Neuronal stem cell (in vitro differentiated cells): ENCODE data around the gene SLX9.

Source experiments
- DNase-seq: peaks from one replicate; pipeline ENCODE4 v3.0.0-alpha.2; 2013; ENCODE audit warnings: low spot score
- H2AFZ ChIP-seq: one replicate; pipeline ENCODE4 v1.6.1; 2013; ENCODE audit warnings: mild to moderate bottlenecking, low read length, inconsistent platforms
- H2AK5ac ChIP-seq: 2 replicates; pipeline ENCODE4 v1.6.1; 2013; ENCODE audit warnings: low read depth, mild to moderate bottlenecking, inconsistent platforms, low read length, moderate library complexity, mixed read lengths
- H2BK120ac ChIP-seq: 2 replicates; pipeline ENCODE4 v1.6.1; 2013; ENCODE audit warnings: low read depth, mild to moderate bottlenecking, inconsistent platforms, low read length, moderate library complexity, mixed read lengths
- H2BK12ac ChIP-seq: one replicate; pipeline ENCODE4 v1.6.1; 2013; ENCODE audit warnings: low read length, inconsistent platforms
- H2BK15ac ChIP-seq: 2 replicates; pipeline ENCODE4 v1.6.1; 2013; ENCODE audit warnings: mild to moderate bottlenecking, low read length, inconsistent platforms, mixed read lengths
- H2BK5ac ChIP-seq: one replicate; pipeline ENCODE4 v1.6.1; 2013; ENCODE audit warnings: inconsistent platforms, mild to moderate bottlenecking, low read length, moderate library complexity
- H3K14ac ChIP-seq: one replicate; pipeline ENCODE4 v1.6.1; 2013; ENCODE audit warnings: low read length, inconsistent platforms
- H3K18ac ChIP-seq: 2 replicates; pipeline ENCODE4 v1.6.1; 2013; ENCODE audit warnings: low read length, inconsistent platforms
- H3K23ac ChIP-seq: 2 replicates; pipeline ENCODE4 v1.6.1; 2013; ENCODE audit warnings: low read depth, mild to moderate bottlenecking, mixed read lengths, low read length, inconsistent platforms; ENCODE audit not compliant: poor library complexity
- H3K27ac ChIP-seq: replicated peaks from 3 replicates; pipeline ENCODE4 v1.5.1; 2013; ENCODE audit warnings: low read length, inconsistent platforms
- H3K27me3 ChIP-seq, 3 experiments: 2 replicates each; pipeline ENCODE4 v1.6.1; 2013; ENCODE audit warnings: low read length in 3 of 3, mild to moderate bottlenecking in 2 of 3, inconsistent platforms in 1 of 3, low read depth in 1 of 3, mixed read lengths in 1 of 3, moderate library complexity in 1 of 3; ENCODE audit not compliant: control insufficient read depth in 3 of 3, insufficient read depth in 3 of 3
- H3K36me3 ChIP-seq, 2 donors: replicated peaks in 1 of 2; 2 replicates each; pipeline ENCODE4 v1.6.1; 2013; ENCODE audit warnings: low read length in 2 of 2; ENCODE audit not compliant: control insufficient read depth in 2 of 2, insufficient read depth in 2 of 2
- H3K4ac ChIP-seq: 2 replicates; pipeline ENCODE4 v1.6.1; 2013; ENCODE audit warnings: inconsistent platforms, mild to moderate bottlenecking, low read length, moderate library complexity
- H3K4me1 ChIP-seq, 2 donors: 1 replicate in 1 of 2; 2 replicates in 1 of 2; pipeline ENCODE4 v1.6.1; 2013; ENCODE audit warnings: low read length in 2 of 2, low read depth in 1 of 2; ENCODE audit not compliant: control insufficient read depth in 2 of 2, insufficient read depth in 1 of 2
- H3K4me2 ChIP-seq: one replicate; pipeline ENCODE4 v1.6.1; 2013; ENCODE audit warnings: mild to moderate bottlenecking, low read length, inconsistent platforms; ENCODE audit not compliant: insufficient read depth, poor library complexity, severe bottlenecking
- H3K4me3 ChIP-seq, 2 donors: 2 replicates each; pipeline ENCODE4 v1.5.1; 2013; ENCODE audit warnings: low read length in 2 of 2, mild to moderate bottlenecking in 2 of 2, inconsistent platforms in 1 of 2, moderate library complexity in 1 of 2
- H3K79me1 ChIP-seq: one replicate; pipeline ENCODE4 v1.6.1; 2013; ENCODE audit warnings: low read depth, mild to moderate bottlenecking, inconsistent platforms, low read length, moderate library complexity
- H3K9ac ChIP-seq: one replicate; pipeline ENCODE4 v1.6.1; 2013; ENCODE audit warnings: mild to moderate bottlenecking, low read depth, low read length, inconsistent platforms; ENCODE audit not compliant: poor library complexity
- H3K9me3 ChIP-seq, 2 donors: replicated peaks in 1 of 2; 2 replicates each; pipeline versions ENCODE3 to v1.6.1; 2013; ENCODE audit warnings: low read length in 2 of 2, mild to moderate bottlenecking in 2 of 2, inconsistent platforms in 1 of 2, low read depth in 1 of 2, mixed read lengths in 1 of 2, moderate library complexity in 1 of 2; ENCODE audit not compliant: control insufficient read depth in 2 of 2, insufficient read depth in 1 of 2
- H4K8ac ChIP-seq: one replicate; pipeline ENCODE4 v1.6.1; 2013; ENCODE audit warnings: low read depth, mild to moderate bottlenecking, inconsistent platforms, low read length, moderate library complexity
- H4K91ac ChIP-seq: one replicate; pipeline ENCODE4 v1.6.1; 2013; ENCODE audit warnings: low read length, low read depth, mild to moderate bottlenecking, inconsistent platforms; ENCODE audit not compliant: poor library complexity
- WGBS, 2 donors: extraction: QIAGEN DNeasy Blood & Tissue Kit; methylation state at CpG; one replicate each; pipeline ENCODE4 v1.1.7; 2013; ENCODE audit warnings: missing lambda C conversion rate in 2 of 2, mixed read lengths in 1 of 2; ENCODE audit not compliant: insufficient read length in 2 of 2, insufficient replicate concordance in 1 of 2; ENCODE audit errors: extremely low coverage in 2 of 2; 5-methylcytosine and 5-hydroxymethylcytosine counted together

Gene SLX9

DNA sequence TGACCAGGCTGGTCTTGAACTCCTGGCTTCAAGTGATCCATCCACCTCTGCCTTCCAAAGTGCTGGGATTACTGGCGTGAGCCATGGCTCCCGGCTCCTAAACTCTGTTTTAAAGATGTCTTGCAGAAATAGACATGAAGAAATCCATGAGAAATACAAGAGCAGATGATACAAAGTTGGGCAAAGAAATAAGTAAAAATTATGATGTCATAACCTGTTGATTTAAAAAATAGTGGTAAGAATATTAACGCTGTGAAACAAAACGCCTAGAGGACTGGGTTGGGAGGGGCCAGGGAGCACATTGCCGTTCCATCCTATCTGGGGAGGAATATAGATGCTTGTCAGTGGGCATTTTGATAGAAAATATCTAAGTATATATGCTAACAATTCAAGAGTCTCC is 17.9 kb upstream of the SLX9 start:
- Histone ChIP-seq H2BK120ac (no peak overlapping the region), H3K18ac (no peak overlapping the region), H3K27ac (no peak overlapping the region), H4K8ac (no peak overlapping the region), H2BK5ac (no peak overlapping the region), H3K9ac (no peak overlapping the region), H3K79me1 (no peaks in the 10 kb centered on the region), H2AK5ac (no peak overlapping the region), H3K4me2 (no peak overlapping the region), H3K14ac (no peak overlapping the region), H3K4me3 (no peak overlapping the region), H2BK15ac (no peak overlapping the region), H3K9me3 (peaks cover 3 to 7% of the 10 kb centered on the region in 2 donors), H3K36me3 (no peaks in the 10 kb centered on the region), H3K4me1 (peaks cover 3% of the 10 kb centered on the region in 2 donors), H3K23ac (no peak overlapping the region), H2BK12ac (no peak overlapping the region), H4K91ac (no peak overlapping the region), H2AFZ (no peak overlapping the region), H3K4ac (no peak overlapping the region), H3K27me3 (peaks cover 29 to 88% (median 63%) of the 10 kb centered on the region in 3 experiments)
- WGBS, 2 donors, result no CpG with 5 or more reads among the region's 5 CpGs
- DNase-seq, result no peak

DNA sequence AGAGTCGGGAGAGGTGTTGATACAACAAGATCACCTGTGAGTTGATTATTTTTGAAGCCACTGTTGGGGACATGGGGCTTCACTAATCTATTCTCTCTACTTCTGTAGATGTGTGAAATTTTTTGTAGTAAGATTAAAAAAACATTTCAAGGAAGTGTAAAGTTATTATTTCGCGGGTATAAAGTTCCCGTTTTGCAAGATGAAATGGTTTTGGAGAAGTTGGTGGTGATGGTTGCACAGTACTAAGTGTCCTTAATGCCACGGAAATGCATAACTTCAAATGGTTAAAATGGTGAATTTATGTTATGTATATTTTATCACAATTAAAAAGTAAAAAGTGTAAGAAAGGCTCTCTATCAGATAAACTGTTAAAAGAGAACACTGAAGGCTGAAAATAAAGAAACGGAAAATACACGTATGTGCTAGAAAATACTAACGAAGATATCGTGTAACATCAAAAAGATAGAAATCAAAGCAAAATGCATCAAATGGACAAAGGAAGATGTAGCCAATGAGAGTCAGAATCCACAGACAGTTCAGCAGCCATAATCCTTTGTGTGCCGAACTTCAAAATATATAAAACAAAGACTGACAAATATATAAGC is 16.2 kb upstream of the SLX9 start:
- Histone ChIP-seq H2BK15ac (no peak overlapping the region), H3K9ac (no peak overlapping the region), H3K14ac (no peak overlapping the region), H3K23ac (no peak overlapping the region), H3K36me3 (no peaks in the 10 kb centered on the region), H3K18ac (no peak overlapping the region), H3K9me3 (peaks cover 3 to 8% of the 10 kb centered on the region in 2 donors), H4K8ac (no peak overlapping the region), H2AK5ac (no peak overlapping the region), H3K27me3 (peaks cover 29 to 89% (median 56%) of the 10 kb centered on the region in 3 experiments), H3K27ac (no peak overlapping the region), H3K79me1 (no peaks in the 10 kb centered on the region), H2BK120ac (no peak overlapping the region), H3K4me3 (no peak overlapping the region), H2BK5ac (no peak overlapping the region), H3K4ac (no peak overlapping the region), H4K91ac (no peak overlapping the region), H3K4me1 (peaks cover 16 to 17% of the 10 kb centered on the region in 2 donors), H2BK12ac (no peak overlapping the region), H3K4me2 (no peak overlapping the region), H2AFZ (no peak overlapping the region)
- no peak for DNase-seq
- WGBS, 2 donors, result 100% methylated on average over 3 of the region's 10 CpGs; no CpG with 5 or more reads in 1 of the 2 donors

DNA sequence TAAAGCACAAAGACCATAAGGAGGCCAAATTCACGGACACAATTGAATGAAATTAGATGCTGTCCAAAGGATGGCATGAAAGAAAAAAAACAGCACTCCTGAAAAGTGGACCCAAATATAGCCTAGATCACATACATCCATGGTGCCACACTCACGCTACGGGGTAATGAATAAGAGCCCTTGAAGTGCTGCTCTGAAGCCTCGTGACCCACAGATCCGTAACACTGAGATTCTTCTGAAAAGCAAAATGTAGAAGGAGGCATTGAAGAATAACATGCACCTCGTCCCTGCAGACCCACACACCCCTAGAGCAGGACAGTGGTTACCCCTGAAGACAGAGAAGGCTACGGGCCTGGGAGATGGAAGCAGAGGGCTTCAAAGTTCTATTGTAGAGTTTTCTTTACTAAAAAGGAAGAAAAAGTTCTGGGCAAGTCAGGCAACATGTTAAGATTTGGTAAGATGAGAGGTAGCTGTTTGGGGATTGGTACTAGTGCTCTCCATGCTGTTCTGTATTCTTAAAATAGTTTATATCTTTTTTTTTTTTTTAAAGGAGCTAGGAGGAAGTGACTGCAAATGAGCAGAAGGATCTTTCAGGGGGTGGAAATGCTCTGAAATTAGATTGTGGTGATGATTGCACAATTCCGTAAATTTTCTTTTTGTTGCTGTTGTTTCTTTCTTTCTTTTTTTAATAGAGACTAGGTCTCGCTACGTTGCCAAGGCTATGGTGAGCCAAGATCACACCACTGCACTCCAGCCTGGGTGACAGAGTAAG is 15.0 kb upstream of the SLX9 start:
- Histone ChIP-seq H2AK5ac (no peak overlapping the region), H3K4me3 (no peak overlapping the region), H2BK12ac (no peak overlapping the region), H2BK5ac (no peak overlapping the region), H3K23ac (no peak overlapping the region), H2BK15ac (no peak overlapping the region), H3K36me3 (no peaks in the 10 kb centered on the region), H3K9ac (no peak overlapping the region), H3K9me3 (peaks cover 3 to 12% of the 10 kb centered on the region in 2 donors), H3K4me1 (peaks cover 16 to 17% of the 10 kb centered on the region in 2 donors), H2AFZ (no peak overlapping the region), H3K18ac (no peak overlapping the region), H3K27ac (no peak overlapping the region), H3K27me3 (peaks cover 30 to 88% (median 56%) of the 10 kb centered on the region in 3 experiments), H3K14ac (no peak overlapping the region), H2BK120ac (no peak overlapping the region), H3K4ac (no peak overlapping the region), H3K4me2 (no peak overlapping the region), H4K91ac (no peak overlapping the region), H3K79me1 (no peaks in the 10 kb centered on the region), H4K8ac (no peak overlapping the region)
- no CpG with 5 or more reads among the region's 10 CpGs for WGBS, 2 donors
- DNase-seq, result no peak

DNA sequence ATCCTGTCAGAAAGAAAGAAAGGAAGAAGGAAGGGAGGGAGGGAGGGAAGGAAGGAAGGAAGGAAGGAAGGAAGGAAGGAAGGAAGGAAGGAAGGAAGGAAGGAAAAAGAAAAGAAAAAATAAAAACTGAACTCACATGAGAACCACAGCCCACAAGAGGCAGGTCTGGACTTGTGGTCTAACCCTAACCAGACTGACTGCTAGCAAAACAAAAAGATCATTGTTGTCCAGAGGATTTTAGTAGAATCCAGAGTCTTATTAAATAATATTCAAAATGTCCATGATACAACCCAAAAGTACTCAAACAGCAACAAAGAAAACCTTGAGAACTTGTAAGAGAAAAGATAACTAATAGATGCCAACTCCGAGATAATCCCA is 14.5 kb upstream of the SLX9 start:
- no peak overlapping the region for H2AK5ac ChIP-seq
- H3K27me3 ChIP-seq, result peaks cover 33 to 88% (median 56%) of the 10 kb centered on the region in 3 experiments
- H3K4ac ChIP-seq, result no peak overlapping the region
- H2BK15ac ChIP-seq, result no peak overlapping the region
- no peak overlapping the region for H2AFZ ChIP-seq
- H3K23ac ChIP-seq, result no peak overlapping the region
- H2BK120ac ChIP-seq, result no peak overlapping the region
- no peak overlapping the region for H3K18ac ChIP-seq
- H3K9ac ChIP-seq, result no peak overlapping the region
- H3K4me1 ChIP-seq, result peaks cover 16 to 17% of the 10 kb centered on the region in 2 donors
- H3K4me3 ChIP-seq, result no peak overlapping the region
- H3K4me2 ChIP-seq, result no peak overlapping the region
- H2BK12ac ChIP-seq, result no peak overlapping the region
- no peak overlapping the region for H3K14ac ChIP-seq
- H3K27ac ChIP-seq, result no peak overlapping the region
- DNase-seq, result no peak
- no peak overlapping the region for H4K8ac ChIP-seq
- H3K79me1 ChIP-seq, result no peaks in the 10 kb centered on the region
- no peaks in the 10 kb centered on the region for H3K36me3 ChIP-seq
- peaks cover 3 to 10% of the 10 kb centered on the region in 2 donors for H3K9me3 ChIP-seq
- H4K91ac ChIP-seq, result no peak overlapping the region
- WGBS, 2 donors, result no CpG with 5 or more reads among the region's 1 CpG
- H2BK5ac ChIP-seq, result no peak overlapping the region
